Stimulated activated CD8-positive, alpha-beta memory T cell treated with anti-CD3 and anti-CD28 coated beads, Interleukin-4, amount 100 ng/mL, for 4 hours (primary cell): Measurements from ENCODE around the gene NPHP3.
"Not testable (repeated sequence)": the region's sequence is repeated elsewhere in the genome, so short reads cannot be mapped to it uniquely, and the experiment has no call there.

Experiments
- DNase-seq, 2 donors: peaks; one replicate each; pipeline ENCODE4 v3.0.0-alpha.2; 2020; ENCODE audit warnings: low read depth in 2 of 2, low spot score in 1 of 2

The NPHP3 gene

DNA sequence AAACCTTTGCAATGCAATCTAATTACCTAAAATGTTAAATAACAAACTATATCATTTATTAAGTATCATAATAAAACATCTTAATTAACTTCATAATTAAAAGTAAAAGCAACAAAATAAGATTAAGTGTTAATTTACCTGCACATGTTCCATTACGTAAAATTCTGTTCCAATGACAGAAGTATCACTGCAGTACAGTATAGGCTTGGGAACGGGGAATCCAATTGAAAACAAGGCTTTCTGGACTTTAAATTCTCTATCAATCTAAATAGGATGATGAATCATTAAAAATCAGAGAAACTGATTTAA lies 79.7 kb downstream of the NPHP3 start:
- no peak for DNase-seq

DNA sequence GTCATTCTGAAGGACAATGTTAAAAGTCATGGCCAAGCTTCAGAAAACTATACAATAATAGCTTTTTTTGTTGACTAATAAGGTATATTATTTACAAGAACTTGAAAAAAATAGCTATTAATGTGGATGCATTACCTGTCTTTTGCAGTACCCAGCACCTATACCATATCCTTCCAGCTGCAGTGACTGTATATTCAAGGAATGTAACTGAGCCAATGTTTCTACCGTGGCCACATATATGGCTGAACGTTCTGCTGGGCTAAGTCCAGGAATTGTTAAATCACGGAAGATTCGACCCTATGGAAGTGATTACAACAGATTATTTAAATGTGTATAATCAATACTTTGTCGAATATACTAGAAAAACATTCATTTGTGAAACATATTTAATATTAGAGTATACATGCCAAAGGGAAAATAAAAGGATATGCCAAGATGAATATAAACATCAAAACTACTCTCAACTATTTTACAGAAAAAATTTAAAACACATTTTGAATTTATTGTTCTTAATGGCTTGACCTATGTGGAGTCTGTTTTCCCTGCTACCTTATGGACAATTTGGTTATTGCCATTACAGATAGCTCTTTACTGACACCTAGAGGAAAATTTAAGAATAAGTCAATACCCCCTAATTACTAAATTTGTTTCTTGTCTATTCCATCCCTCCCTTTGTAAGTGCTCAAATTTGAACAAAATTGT lies 80.2 kb downstream of the NPHP3 start:
- no peak for DNase-seq

DNA sequence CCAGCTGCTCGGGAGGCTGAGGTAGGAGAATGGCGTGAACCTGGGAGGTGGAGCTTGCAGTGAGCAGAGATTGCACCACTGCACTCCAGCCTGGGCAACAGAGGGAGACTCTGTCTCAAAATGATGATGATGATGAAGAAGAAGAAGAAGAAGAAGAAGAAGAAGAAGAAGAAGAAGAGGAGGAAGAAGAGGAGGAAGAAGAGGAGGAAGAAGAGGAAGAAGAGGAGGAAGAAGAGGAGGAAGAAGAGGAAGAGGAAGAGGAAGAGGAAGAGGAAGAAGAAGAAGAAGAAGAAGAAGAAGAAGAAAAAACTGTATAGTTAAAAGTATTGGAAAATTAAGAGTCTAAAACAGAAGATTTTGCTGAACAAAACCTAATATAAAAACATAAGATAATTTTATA lies 80.8 kb downstream of the NPHP3 start:
- DNase-seq = not testable (repeated sequence)

DNA sequence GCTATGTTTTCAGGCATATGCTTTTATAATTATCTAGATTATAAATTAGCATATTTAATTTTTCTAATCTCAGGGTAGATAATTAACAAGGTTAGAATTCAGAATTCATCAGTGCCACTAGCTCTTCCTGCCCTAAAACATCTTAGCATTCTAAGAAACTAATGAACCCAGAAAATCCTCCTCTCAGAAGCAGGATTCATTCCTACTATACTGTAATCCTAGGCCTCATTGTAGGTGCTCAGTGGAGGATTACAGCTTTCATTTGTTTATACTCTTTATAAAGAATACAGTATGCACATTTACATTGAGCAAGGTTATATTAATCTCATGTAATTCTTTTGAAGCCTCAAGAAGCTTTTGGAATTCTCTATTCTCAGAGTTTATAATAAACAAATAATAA lies 83.5 kb downstream of the NPHP3 start:
- no peak for DNase-seq

DNA sequence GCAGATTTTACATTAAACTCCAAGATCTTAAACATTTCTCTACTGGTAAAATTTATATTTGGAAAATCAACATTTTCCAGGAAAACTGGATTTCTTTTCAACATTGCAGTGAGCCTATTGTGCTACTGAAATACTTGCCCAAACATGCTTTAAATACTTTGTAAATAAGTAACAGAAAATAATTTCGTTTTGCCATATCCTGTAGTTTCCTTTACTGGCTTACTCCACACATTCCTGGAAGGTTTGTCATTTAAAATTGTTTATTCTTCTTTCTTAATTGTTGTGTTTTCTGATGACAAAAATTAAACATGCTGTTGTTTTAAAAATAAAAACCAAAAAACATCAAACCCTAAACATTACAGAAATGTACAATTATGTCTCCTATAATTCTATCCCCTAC lies 84.6 kb downstream of the NPHP3 start:
- no peak for DNase-seq

DNA sequence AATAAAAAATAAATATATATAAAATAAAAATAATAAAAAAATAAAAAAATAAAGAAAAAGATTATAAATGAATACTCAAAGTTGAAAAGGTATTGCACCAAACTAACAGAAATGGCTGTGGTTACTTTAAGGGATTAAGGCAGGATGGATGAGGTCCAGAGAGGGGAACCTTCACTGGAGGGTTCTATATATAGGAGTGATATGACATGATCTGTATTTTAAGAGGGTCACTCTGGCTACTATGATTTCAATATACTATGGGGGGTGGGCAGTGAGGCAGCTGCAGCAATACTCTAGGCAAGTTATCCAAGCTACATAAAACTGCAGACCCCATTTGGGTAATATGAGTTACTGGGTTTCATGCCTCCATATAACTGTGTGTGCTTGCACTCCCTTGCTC lies 87.2 kb downstream of the NPHP3 start:
- DNase-seq = no peak
